GM13977 (cell line): ENCODE results near the gene SLC24A5.

Experiments used
- DNase-seq: peaks from one replicate; pipeline ENCODE4 v3.0.0; 2012; ENCODE audit warnings: low spot score
- CTCF ChIP-seq: IDR thresholded peaks from 2 replicates; pipeline ENCODE4 v1.5.1; 2012; ENCODE audit warnings: mild to moderate bottlenecking, control low read depth; ENCODE audit not compliant: insufficient read depth; ENCODE audit errors: extremely low read depth, missing control alignments
- in situ Hi-C: fragments of 300-500 bp; cut with MboI; formaldehyde crosslinking; loops from one replicate; pipeline ENCODE4 v1.12.0; 2022; ENCODE audit warnings: low sequenced_read_pairs, low pct_unique_long_range_greater_than_20kb, mixed read lengths, inconsistent platforms; ENCODE audit not compliant: unreplicated experiment

SLC24A5 gene

GRCh38 chr15:48191574-48192225 lies 70.9 kb downstream of the SLC24A5 start, which contains the start of gene CTXN2:
Gene CTXN2, plus strand, starts transcription at chr15:48191665. Its CDS starts 9,636 bp downstream, at chr15:48201301.
- in situ Hi-C loops = no loop called here
- no peak for TF ChIP-seq CTCF
- no peak for DNase-seq
